Stimulated activated CD4-positive, alpha-beta T cell treated with anti-CD3 and anti-CD28 coated beads, TNF-alpha, amount 100 ng/mL, for 1 hour (primary cell): ENCODE measurements around the gene MPV17L.
"Not testable (repeated sequence)": the region's sequence is repeated elsewhere in the genome, so short reads cannot be mapped to it uniquely, and the experiment has no call there.

Experiments
- DNase-seq, 3 donors: peaks; one replicate each; pipeline ENCODE4 v3.0.0-alpha.2; 2020; ENCODE audit warnings: low read depth in 3 of 3, low spot score in 1 of 3

Gene MPV17L

DNA sequence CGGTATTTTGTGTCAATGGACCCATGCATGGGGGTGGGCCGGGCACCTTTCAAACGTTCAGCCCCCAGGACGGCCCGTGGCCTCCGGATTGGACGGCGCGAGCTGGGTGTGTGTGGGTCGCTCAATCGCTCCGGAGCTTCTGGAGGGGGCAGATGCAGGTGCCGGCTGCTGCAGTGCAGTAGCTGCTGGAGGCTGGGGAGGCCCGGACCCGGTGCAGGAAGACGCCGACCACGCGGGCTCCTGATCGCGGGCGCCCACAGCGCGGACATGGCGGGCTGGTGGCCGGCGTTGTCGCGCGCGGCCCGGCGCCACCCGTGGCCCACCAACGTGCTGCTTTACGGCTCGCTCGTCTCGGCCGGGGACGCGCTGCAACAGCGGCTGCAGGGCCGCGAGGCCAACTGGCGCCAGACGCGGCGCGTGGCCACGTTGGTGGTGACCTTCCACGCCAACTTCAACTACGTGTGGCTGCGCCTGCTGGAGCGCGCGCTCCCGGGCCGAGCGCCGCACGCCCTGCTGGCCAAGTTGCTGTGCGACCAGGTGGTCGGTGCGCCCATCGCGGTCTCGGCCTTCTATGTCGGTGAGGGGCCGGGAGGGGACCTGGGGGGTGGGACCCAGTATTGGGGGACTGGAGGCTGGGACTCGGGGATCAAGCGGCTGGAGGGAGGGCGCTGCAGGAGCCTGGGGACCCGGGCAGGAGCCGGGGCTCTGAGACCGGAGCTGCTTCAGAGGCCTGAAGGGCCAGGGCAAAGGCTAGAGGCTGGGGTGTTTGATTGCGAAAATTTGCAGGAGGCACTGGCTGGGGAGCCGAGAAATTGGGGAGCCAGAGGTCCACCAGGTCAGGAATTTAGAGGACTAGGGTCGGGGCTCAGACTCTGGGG lies at the start of gene MPV17L:
TSS of gene MPV17L (plus strand) at position 124 of the 878 bp plus-strand sequence. CDS start at position 268, 144 bp downstream.
- DNase-seq = not testable (repeated sequence)

DNA sequence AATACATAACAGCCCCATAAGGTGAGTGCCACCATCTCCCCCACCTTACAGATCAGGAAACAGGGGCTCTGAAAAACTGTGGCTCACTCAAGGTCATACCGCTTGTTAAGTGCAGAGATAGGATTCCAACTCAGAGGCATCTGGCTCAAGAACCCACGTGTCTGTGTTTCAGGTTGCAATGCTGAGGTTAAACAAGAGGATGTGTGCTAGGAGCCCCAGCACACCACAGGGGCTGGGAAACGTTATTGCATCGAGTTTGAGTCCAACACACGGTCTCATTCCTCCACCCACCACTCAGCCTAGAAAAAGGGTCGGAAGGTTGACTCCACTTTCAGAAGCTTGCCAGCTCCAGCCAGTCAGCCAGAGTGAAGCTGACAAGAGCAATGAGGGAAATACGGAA lies 46.8 kb upstream of the MPV17L start:
- not testable (repeated sequence) for DNase-seq

DNA sequence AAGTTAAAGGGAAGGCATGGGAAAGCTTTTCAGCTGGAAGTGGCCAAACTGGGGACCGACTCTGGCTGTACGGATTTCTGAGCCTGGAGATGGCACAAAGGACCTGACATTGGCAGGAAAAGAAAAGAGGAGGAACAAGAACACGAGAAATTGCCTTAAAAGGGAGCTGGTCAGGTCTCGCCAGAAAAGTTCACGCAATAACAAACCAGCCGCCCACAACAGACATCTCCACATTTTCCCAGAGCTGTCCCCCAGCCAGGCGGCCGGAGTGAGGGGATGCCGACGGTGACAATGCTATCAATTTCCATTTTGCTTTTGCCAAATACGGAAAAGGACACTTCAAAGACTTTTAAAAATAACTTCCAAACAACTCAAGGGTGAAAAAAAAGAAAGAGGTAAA lies 44.3 kb upstream of the MPV17L start:
- DNase-seq = not testable (repeated sequence)

DNA sequence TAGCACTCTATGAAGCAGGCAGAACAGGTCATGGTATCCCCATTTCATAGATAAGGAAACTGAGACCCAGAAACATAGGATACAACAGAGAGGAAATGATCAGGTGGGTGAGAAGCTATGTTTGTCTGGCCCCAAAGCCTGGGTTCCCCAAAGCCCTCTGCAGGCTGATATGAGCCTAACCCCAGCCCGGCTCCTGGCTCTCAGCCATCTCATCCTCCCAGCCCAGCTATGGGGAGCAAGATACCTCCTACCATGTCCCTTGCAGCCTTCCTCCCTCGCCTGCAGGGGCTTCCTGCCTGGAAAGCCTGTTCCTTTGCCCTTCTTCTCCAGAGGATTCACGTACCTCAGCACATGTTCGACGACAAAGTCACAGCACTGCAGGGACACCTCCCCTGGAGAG lies 43.8 kb upstream of the MPV17L start:
- DNase-seq = not testable (repeated sequence)

DNA sequence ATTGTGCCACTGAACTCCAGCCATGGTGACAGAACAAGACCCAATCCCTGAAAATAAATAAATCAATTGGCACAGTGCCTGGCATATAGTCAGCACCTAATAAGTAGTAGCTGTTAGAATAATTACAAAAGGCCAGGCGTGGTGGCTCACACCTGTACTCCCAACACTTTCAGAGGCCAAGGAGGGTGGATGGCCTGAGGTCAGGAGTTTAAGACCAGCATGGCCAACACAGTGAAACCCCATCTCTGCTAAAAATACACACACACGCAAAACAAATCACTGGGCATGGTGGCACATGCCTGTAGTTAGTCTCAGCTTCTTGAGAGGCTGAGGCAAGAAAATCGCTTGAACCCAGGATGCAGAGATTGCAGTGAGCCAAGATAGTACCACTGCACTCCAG lies 42.7 kb upstream of the MPV17L start:
- DNase-seq = not testable (repeated sequence)

DNA sequence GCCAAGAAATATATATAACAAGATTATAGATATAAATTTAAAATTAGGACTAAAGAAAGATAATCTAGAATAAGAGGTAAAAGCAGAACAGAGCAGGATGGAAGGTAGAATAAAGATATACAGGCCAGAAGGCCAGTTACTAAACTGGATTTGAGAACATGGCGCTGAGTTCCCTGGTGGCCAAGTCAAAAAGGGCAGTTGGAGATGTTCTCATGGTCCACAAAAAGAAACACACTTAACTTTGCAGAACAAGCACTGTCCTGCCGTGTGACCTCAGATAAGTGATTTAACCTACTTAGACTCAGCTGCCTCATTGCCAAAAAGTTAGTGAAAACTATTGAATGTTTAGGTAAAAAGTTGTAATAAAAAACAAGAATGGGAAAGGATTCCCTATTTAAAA lies 40.7 kb upstream of the MPV17L start:
- not testable (repeated sequence) for DNase-seq

DNA sequence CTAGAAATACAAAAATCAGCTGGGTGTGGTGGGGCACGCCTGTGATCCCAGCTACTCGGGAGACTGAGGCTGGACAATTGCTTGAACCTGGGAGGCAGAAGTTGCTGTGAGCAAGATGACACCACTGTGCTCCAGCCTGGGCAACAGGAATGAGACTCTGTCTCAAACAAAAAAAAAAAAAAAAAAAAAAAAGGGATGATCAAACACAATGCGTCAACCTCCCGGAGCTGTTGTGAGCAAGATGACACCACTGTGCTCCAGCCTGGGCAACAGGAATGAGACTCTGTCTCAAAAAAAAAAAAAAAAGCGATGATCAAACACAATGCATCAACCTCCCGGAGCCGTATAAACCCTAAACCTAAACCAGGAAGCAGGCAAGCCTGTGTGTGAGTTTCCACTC lies 38.1 kb upstream of the MPV17L start:
- DNase-seq = not testable (repeated sequence)

DNA sequence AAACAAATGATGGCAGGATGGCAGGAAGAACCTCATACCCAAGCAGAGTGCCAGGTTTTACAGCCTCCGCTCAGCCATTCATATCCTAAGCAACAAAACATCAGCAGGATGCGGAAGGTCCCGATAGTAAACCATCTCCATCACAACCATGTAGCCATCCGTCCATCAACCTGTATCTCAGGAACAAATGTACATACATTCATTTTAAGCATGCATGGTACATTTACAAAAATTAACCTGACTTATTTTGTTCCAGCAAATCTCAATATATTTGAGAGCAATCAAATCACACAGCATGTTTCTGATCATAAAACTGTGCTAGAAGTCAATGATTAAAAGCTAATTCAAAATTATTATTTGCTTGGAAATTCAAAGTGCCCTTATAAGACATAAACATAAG lies 17.4 kb upstream of the MPV17L start, which contains the start of gene NPIPA5:
TSS of gene NPIPA5 (minus strand) at position 101 of the 400 bp plus-strand sequence. CDS start at position 101, 0 bp downstream.
- DNase-seq = not testable (repeated sequence)

DNA sequence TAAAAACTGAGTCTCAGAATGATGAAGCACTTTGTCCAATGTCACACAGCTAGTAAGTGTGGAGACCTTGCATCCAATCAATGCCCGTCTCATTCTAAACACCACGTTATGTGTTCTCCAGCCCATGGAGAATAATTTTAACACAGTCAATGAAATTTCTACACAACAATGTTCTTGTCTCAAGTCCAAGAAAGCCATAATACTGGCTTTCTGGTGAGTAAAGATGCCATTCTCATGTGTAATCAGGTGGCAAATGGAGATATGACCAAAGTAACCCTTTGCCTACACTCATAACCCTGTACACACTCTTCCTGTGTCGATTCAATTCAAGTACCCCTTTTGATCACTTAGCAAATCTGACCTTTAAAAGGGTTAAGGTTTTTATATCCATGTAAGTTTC lies 12.7 kb upstream of the MPV17L start:
- DNase-seq = not testable (repeated sequence)

DNA sequence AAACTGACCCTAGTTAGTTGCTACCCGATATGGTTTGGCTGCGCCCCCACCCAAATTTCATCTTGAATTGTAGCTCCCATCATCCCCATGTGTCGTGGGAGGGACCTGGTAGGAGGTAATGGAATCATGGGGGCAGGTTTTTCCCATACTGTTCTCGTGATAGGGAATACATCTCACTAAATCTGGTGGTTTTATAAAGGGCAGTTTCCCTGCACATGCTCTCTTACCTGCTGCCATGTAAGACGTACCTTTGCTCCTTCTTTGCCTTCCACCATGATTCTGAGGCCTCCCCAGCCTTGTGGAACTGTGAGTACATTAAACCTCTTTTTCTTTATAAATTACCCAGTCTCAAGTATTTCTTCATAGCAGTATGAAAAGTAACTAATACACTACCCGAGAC lies 7.5 kb upstream of the MPV17L start:
- DNase-seq = not testable (repeated sequence)

DNA sequence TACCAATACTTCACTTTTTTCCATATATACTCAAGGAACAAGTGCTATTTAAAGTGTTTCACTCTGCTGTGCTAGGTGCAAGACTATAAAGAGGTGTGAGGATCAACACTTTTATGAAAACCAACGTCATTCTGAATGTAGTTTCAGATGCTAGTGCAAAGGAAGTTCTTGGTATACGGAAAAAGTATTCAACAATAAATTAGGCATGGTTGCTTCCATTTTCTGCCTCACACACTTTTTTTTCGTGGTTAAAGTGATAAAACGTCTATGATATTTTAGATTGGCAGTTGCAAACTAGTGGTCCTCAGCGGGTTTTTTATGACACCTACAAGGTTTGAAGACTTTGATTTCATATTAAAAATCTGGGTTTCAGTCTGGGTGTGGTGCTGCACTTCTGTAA lies 5.6 kb upstream of the MPV17L start:
- not testable (repeated sequence) for DNase-seq

DNA sequence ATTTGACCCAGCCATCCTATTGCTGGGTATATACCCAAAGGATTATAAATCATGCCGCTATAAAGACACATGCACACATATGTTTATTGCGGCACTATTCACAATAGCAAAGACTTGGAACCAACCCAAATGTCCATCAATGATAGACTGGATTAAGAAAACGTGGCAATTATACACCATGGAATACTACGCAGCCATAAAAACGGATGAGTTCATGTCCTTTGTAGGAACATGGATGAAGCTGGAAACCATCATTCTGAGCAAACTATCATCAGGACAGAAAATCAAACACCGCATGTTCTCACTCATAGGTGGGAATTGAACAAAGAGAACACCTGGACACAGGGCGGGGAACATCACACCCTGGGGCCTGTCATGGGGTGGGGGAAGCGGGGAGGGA lies 2.5 kb upstream of the MPV17L start:
- DNase-seq = not testable (repeated sequence)

DNA sequence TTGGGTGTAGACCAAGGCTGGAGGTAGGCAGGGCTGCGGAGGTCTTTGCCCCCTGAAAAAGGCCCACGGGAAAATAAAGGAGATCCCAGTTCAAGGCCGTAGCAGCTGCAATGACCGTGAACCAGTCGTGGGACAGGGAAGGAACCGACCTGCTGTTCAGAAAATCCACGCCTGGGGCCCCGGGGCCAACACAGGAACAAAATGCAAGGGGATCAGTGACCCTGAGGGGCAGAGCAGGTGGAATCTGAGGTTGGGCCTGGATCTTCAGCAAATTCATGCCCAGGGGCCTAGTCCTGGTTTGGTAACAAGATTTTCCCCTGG lies 915 bp downstream of the MPV17L start:
- DNase-seq = not testable (repeated sequence)

DNA sequence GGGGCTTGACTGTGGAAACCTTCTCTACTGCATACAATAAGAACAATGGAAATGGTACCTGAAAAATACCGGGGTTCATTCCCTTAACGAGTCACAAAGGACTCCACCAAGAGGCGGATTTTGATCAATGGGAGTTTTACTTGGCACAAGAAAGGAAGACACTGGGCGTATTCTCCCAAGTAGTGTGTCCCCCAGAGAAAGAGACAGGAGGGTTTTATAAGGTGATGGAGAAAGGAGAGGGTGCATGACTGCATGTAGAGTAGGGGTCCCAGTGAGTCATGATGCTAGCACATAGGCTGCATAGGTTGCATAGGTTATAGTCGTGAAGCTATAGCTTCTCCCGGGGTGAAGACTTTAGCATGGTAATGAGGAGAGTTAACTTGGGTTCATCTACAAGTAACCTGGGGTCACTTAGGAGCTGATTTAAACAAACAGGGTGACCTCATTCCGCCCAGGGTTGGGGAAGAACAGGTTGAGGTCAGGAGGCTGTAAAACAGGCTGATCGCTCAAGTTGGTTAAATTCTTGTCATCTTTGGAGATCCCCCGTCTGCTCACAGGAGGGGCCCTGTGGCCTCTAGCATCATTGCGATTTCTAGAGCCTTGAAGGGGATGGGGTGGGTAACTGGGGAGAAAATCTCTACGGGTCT lies 1.5 kb downstream of the MPV17L start:
- DNase-seq = no peak

DNA sequence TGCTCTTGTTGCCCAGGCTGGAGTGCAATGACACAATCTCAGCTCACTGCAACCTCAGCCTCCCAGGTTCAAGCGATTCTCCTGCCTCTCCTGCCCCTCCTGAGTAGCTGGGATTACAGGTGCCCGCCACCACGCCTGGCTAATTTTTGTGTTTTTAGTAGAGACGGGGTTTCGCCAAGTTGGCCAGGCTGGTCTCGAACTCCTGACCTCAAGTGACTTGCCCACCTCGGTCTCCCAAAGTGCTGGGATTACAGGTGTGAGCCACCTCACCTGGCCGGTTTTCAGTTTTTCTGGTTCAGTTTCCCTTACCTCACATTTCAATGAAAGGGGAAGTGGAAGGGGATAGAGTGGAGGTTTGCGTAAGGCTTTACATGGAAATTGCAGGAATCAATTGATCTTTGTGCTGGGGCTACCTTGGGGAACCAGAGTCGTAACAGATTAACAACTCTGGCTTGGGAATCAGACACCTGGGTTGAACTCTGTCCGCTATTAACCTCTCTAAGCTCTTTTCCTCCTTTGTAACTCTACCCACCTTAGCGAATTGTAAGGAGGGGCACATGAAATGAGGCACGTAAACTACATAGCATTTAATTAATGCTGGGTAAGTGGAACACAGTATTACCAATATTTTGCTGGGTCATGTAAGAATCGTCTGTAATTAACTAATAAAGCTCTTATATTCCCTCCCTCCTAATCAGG lies 3.2 kb downstream of the MPV17L start:
- DNase-seq = no peak

DNA sequence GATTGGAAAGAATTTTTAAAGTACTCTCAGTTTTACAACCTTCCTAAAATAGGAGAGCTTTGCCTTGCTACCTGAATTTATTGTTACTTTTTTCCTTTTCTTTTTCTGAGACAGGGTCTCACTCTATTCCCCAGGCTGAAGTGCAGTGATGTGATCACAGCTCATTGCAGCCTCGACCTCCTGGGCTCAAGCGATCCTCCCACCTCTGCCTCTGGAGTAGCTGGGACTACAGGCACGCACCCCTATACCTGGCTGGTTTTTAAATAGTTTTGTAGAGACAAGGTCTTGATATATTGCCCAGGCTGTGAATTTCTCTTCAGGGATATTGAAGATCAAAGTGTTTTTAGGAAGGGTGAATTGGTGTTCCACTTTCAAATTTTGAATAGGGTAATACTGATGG lies 3.8 kb downstream of the MPV17L start:
- no peak for DNase-seq

DNA sequence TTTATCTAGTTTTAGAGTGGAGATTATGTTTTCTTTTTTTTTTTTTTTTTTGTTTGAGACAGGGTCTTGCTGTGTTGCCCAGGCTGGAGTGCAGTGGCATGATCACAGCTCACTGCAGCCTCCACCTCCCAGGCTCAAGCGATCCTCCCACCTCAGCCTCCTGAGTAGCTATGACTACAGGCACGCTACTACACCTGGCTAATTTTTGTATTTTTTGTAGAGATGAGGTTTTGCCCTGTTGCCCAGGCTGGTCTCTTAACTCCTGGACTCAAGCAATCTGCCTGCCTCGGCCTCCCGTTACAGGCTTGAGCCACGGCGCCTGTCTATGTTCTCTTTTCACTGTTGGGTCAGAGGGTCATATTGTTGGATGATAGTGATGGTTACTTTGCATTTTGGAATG lies 4.8 kb downstream of the MPV17L start:
- DNase-seq = not testable (repeated sequence)

DNA sequence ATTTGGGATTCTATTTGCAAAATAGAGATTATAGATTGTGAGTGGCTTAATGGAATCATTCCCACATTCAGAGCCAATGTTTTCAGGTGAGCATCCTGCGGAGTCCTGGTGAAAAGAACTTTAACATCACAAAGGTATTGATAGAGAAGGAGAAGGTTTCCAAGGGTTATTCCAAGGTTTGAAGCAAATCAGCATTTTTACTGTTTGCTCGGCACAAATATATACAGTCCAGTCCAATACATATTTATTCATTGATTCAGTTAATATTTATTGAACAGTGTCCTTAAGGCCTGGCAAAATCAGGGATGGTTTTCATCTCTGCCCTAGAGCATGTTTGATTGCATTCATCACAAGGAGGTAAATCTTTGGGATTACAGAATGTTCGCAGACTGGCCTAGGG lies 6.4 kb downstream of the MPV17L start:
- no peak for DNase-seq

DNA sequence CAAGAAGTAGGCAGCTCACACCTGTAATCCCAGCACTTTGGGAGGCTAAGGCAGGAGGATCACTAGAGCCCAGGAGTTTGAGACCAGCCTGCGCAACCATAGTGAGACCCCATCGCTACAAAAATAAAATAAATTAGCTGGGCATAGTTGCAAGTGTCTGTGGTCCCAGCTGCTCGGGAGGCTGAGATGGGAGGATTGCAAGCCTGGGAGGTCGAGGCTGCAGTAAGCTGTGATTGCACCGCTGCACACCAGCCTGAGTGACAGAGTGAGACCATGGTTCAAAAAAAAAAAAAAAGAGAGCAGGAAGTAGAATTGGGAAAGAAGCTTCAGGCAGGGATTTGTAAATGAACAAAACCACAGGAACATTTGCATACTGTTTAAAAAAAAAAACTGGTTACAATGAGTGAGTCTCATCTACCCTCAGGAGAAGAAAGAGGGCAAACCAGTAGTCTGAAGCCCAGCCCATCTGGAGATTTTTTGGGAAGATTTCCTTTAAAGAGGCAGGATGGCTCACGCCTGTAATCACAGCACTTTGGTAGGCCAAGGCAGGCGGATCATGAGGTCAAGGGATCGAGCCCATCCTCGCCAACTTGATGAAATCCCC lies 7.9 kb downstream of the MPV17L start:
- no peak for DNase-seq

DNA sequence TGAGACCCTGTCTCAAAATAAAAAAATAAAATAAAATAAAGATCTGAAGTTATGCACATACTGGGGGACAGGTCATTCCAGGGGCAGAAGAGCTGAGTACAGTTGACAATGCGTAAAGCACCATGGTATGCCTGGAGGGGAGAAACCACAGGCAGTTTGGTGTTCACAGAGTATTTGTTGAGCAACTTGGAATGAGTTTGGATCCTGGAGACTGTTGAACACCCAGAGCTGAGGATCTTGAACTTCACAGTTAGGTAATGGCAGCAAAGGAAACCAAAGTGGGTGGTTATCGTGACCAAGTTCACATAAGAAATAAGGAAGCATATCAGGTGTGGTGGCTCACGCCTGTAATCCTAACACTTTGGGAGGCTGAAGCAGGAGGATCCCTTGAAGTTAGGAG lies 8.5 kb downstream of the MPV17L start:
- DNase-seq = not testable (repeated sequence)

DNA sequence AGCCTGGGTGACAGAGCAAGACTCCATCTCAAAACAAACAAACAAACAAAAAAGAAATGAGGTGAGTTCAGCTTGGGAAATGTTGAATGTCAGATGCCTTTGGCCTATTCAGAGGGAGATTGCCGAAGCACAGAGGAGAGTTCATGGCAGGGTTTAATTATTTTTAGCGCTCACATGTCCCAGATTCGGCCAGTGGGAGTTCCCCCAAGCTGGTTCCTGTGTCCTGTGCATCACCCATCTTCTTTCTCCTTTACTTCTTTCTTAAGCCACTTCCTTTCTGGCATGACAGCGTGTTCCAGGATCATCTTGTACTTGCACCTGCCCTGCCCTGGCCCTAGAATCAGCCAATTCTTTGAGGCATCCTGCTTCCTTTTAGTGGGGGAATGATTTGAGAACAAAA lies 9.2 kb downstream of the MPV17L start:
- no peak for DNase-seq
